ENCODE measurements around the gene GPX7. TPM values are rescaled to one million over a fixed set of nuclear protein-coding genes. Genes with fewer than 3 reads are reported as not detected.

Gene GPX7
- total RNA-seq, result 10 to 100 TPM; 25.0 to 30.4 TPM
- polyA plus RNA-seq, result 10 to 100 TPM; 30.2 to 34.5 (median 30.3) TPM
- total RNA-seq, result 9.3 to 25.1 (median 21.4) reads per million in 6 experiments

- Mint-ChIP-seq H3K9me3 (no peaks in the 10 kb centered on the region), H3K4me1 (peaks cover 26 to 55% (median 53%) of the 10 kb centered on the region in 4 donors), H3K36me3 (peaks cover 0 to 16% (median 3%) of the 10 kb centered on the region in 3 donors), H3K27ac (peak within 1 kb of the TSS; percentile 84 to 97 (median 96)), H3K27me3 (no peaks in the 10 kb centered on the region), H3K4me3 (peak within 1 kb of the TSS; percentile 72 to 92 (median 89))
- DNase-seq (peak; percentile 43 to 82 (median 64)), ATAC-seq (peak; percentile 83 to 86)
- POLR2A ChIA-PET, result interaction anchor here (0.6 to 3.3 kb wide), 15 partner anchors 9 to 236 kb away, joined by 3 to 36 read pairs (median 4); partner anchors contain the start of genes SHISAL2A and TUT4
These were observed at the start of gene GPX7 for GRCh38 chr1:52601991-52602855. TSS of gene GPX7 (plus strand) at chr1:52602371. CDS start at chr1:52602410, 39 bp downstream.

GRCh38 chr1:52552505-52553361, 49.4 kb upstream of the GPX7 start, which contains the start of gene TUT4:
TSS of gene TUT4 (minus strand) at chr1:52553092. CDS start at chr1:52526280, 26,812 bp downstream.
- peak within 1 kb of the TSS; percentile 72 to 95 (median 87) for H3K27ac Mint-ChIP-seq
- DNase-seq (peak in 7 of 10 donors; percentile 61 to 88 (median 70)), ATAC-seq (peak; percentile 51 to 55)
- H3K4me1 Mint-ChIP-seq, result peaks cover 21 to 40% (median 38%) of the 10 kb centered on the region in 4 donors
- no peaks in the 10 kb centered on the region for H3K9me3 Mint-ChIP-seq
- no peaks in the 10 kb centered on the region for H3K27me3 Mint-ChIP-seq
- POLR2A ChIA-PET, result interaction anchor here (0.5 to 2.6 kb wide), 33 partner anchors 11 to 673 kb away, joined by 3 to 67 read pairs (median 5); partner anchors contain the start of genes CC2D1B, GPX7, ORC1 and PRPF38A
- H3K4me3 Mint-ChIP-seq, result peak within 1 kb of the TSS in 8 of 10 donors; percentile 62 to 86 (median 78)
- H3K36me3 Mint-ChIP-seq, result no peaks in the 10 kb centered on the region

- DNase-seq, result peak; percentile 83 to 95 (median 91)
- Mint-ChIP-seq H3K4me3 (peak overlapping the region in 8 of 10 donors; percentile 62 to 86 (median 78)), H3K27ac (peak overlapping the region; percentile 72 to 95 (median 87)), H3K4me1 (peaks cover 22 to 36% (median 33%) of the 10 kb centered on the region in 4 donors), H3K27me3 (no peaks in the 10 kb centered on the region), H3K9me3 (no peaks in the 10 kb centered on the region), H3K36me3 (no peaks in the 10 kb centered on the region)
- ATAC-seq, result peak; percentile 73 to 78
- POLR2A ChIA-PET, result interaction anchor here (0.6 to 2.6 kb wide), 34 partner anchors 10 to 674 kb away, joined by 3 to 67 read pairs (median 4); partner anchors contain the start of genes CC2D1B, GPX7, ORC1 and PRPF38A
These were observed 48.6 kb upstream of the GPX7 start for GRCh38 chr1:52553362-52554266.

- Mint-ChIP-seq H3K27me3 (no peaks in the 10 kb centered on the region), H3K9me3 (no peaks in the 10 kb centered on the region), H3K36me3 (no peaks in the 10 kb centered on the region), H3K4me1 (peaks cover 16 to 30% (median 27%) of the 10 kb centered on the region in 4 donors), H3K27ac (peak overlapping the region; percentile 72 to 95 (median 87)), H3K4me3 (peak overlapping the region in 8 of 10 donors; percentile 62 to 86 (median 78))
- POLR2A ChIA-PET, result interaction anchor here (0.5 to 2.6 kb wide), 15 partner anchors 9 to 150 kb away, joined by 3 to 67 read pairs (median 8); partner anchors contain the start of genes GPX7, ORC1, PRPF38A and SHISAL2A
- ATAC-seq (no peak), DNase-seq (peak in 2 of 10 donors; percentile 5 to 9)
These were observed 47.9 kb upstream of the GPX7 start for GRCh38 chr1:52554267-52554640.

- no peak for ATAC-seq
- H3K27me3 Mint-ChIP-seq, result no peaks in the 10 kb centered on the region
- POLR2A ChIA-PET, result interaction anchor here (0.5 to 2.6 kb wide), 3 partner anchors 13 to 149 kb away, joined by 6 to 9 read pairs (median 8); no protein-coding TSS in a partner anchor
- peak overlapping the region in 8 of 10 donors; percentile 30 to 86 (median 78) for H3K4me3 Mint-ChIP-seq
- no peaks in the 10 kb centered on the region for H3K9me3 Mint-ChIP-seq
- DNase-seq, result peak in 2 of 10 donors; percentile 33 to 35
- H3K36me3 Mint-ChIP-seq, result no peaks in the 10 kb centered on the region
- H3K4me1 Mint-ChIP-seq, result peaks cover 13 to 25% (median 22%) of the 10 kb centered on the region in 4 donors
- peak overlapping the region; percentile 72 to 95 (median 87) for H3K27ac Mint-ChIP-seq
These were observed 47.4 kb upstream of the GPX7 start for GRCh38 chr1:52554756-52555155.

- Mint-ChIP-seq H3K4me1 (peaks cover 9 to 16% (median 14%) of the 10 kb centered on the region in 4 donors), H3K36me3 (no peaks in the 10 kb centered on the region), H3K4me3 (no peak overlapping the region), H3K27me3 (peaks cover 0 to 4% (median 0%) of the 10 kb centered on the region in 5 donors), H3K9me3 (no peaks in the 10 kb centered on the region), H3K27ac (peak overlapping the region in 6 of 10 donors; percentile 1 to 58 (median 4))
- ATAC-seq, result no peak
- POLR2A ChIA-PET, result interaction anchor here (1.5 kb wide), 1 partner anchor 11 kb away, joined by 4 read pairs; no protein-coding TSS in a partner anchor
- no peak for DNase-seq
These were observed 45.4 kb upstream of the GPX7 start for GRCh38 chr1:52556641-52557360.

GRCh38 chr1:52558941-52559340, 43.2 kb upstream of the GPX7 start:
- H3K4me1 Mint-ChIP-seq, result peaks cover 9 to 14% (median 13%) of the 10 kb centered on the region in 4 donors
- no peak overlapping the region for H3K27ac Mint-ChIP-seq
- no peak for ATAC-seq
- H3K4me3 Mint-ChIP-seq, result no peak overlapping the region
- POLR2A ChIA-PET, result no interaction called here
- no peaks in the 10 kb centered on the region for H3K9me3 Mint-ChIP-seq
- no peaks in the 10 kb centered on the region for H3K36me3 Mint-ChIP-seq
- peaks cover 0 to 6% (median 0%) of the 10 kb centered on the region in 5 donors for H3K27me3 Mint-ChIP-seq
- DNase-seq, result no peak

GRCh38 chr1:52559875-52560274, 42.3 kb upstream of the GPX7 start:
- DNase-seq (no peak), ATAC-seq (no peak)
- POLR2A ChIA-PET, result interaction anchor here (0.6 kb wide), 1 partner anchor 30 kb away, joined by 3 read pairs; no protein-coding TSS in a partner anchor
- Mint-ChIP-seq H3K4me3 (no peak overlapping the region), H3K27me3 (peaks cover 0 to 6% (median 0%) of the 10 kb centered on the region in 5 donors), H3K27ac (no peak overlapping the region), H3K36me3 (no peaks in the 10 kb centered on the region), H3K4me1 (peaks cover 3 to 5% (median 4%) of the 10 kb centered on the region in 4 donors), H3K9me3 (no peaks in the 10 kb centered on the region)

- peaks cover under 1 to 4% (median 2%) of the 10 kb centered on the region in 4 donors for H3K4me1 Mint-ChIP-seq
- no peaks in the 10 kb centered on the region for H3K9me3 Mint-ChIP-seq
- DNase-seq (no peak), ATAC-seq (no peak)
- peaks cover 0 to 6% (median 0%) of the 10 kb centered on the region in 5 donors for H3K27me3 Mint-ChIP-seq
- peak overlapping the region in 1 of 10 donors; percentile 41 for H3K27ac Mint-ChIP-seq
- no peak overlapping the region for H3K4me3 Mint-ChIP-seq
- POLR2A ChIA-PET, result no interaction called here
- H3K36me3 Mint-ChIP-seq, result no peaks in the 10 kb centered on the region
These were observed 39.4 kb upstream of the GPX7 start for GRCh38 chr1:52562766-52563165.

- H3K27me3 Mint-ChIP-seq, result no peaks in the 10 kb centered on the region
- peak overlapping the region in 7 of 10 donors; percentile 0 to 66 (median 27) for H3K27ac Mint-ChIP-seq
- H3K4me1 Mint-ChIP-seq, result peaks cover 13 to 26% (median 23%) of the 10 kb centered on the region in 4 donors
- no peaks in the 10 kb centered on the region for H3K9me3 Mint-ChIP-seq
- peak in 5 of 10 donors; percentile 7 to 44 (median 32) for DNase-seq
- no peaks in the 10 kb centered on the region for H3K36me3 Mint-ChIP-seq
- H3K4me3 Mint-ChIP-seq, result peak overlapping the region in 1 of 10 donors; percentile 0
- POLR2A ChIA-PET, result interaction anchor here (0.6 to 2.3 kb wide), 6 partner anchors 11 to 82 kb away, joined by 3 to 8 read pairs (median 4); partner anchors contain the start of genes GPX7, SHISAL2A and TUT4
- ATAC-seq, result peak; percentile 86 to 89
These were observed 34.2 kb upstream of the GPX7 start for GRCh38 chr1:52567943-52568342.

Measured in naive thymus-derived CD8-positive, alpha-beta T cell (primary cell).